GM23248 (cell line): Measurements from ENCODE around the gene VPS37B.

Experiments used
- EZH2 ChIP-seq: fragments of 200-600 bp; sonication (generic); IDR thresholded peaks from 2 replicates; pipeline ENCODE4 v1.6.1; 2018; ENCODE audit warnings: antibody characterized with exemption, mild to moderate bottlenecking; ENCODE audit not compliant: insufficient read depth, poor library complexity, severe bottlenecking
- EZH2phosphoT487 ChIP-seq: fragments of 200-600 bp; sonication (generic); IDR thresholded peaks from 2 replicates; pipeline ENCODE4 v1.6.1; 2018; ENCODE audit warnings: antibody characterized with exemption, moderate library complexity, mild to moderate bottlenecking, low read depth; ENCODE audit not compliant: insufficient read depth

- TF ChIP-seq EZH2 (no peak), EZH2phosphoT487 (no peak)
Measured at GRCh38 chr12:122854554-122854953, 41.4 kb downstream of the VPS37B start.
